ENCODE results near the gene PSMD2.

DNA sequence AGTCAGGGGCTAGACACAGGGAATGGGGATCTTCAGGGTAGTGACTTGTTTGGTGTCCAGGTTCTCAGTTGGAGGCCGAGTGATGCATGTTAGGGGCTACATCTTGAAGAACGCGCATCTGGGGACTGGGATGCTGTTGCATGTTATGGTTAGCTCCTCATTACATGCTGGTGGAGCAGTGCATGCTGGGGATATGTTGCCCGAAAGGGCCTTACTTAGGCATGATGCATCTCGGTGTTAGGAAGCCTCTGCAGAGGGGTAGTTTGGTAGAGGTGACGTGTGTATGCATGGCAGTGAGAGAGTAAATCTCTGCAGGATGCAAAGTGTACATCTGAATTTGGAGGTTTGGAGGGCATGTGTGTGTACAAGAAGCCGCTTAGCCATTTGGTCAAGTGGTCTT lies 17.8 kb downstream of the PSMD2 start:
- TF ChIP-seq TAF1 (IDR thresholded peaks at IDR 0.05; ENCODE audit: borderline replicate concordance, low read depth, low read length) (no peak), BHLHE40 (IDR thresholded peaks at IDR 0.05; ENCODE audit: borderline replicate concordance in 1 of 2, low read depth in 2 of 2, low read length in 1 of 2) (no peak), SIN3A (IDR thresholded peaks at IDR 0.05; ENCODE audit: low read depth, low read length) (no peak), EGR1 (IDR thresholded peaks at IDR 0.05; ENCODE audit: borderline replicate concordance in 1 of 2, low read depth in 2 of 2, low read length in 2 of 2) (no peak), EZH2 (IDR thresholded peaks at IDR 0.05; ENCODE audit: borderline replicate concordance, control insufficient read depth, low read depth, low read length) (no peak), KDM1A (IDR thresholded peaks at IDR 0.05; ENCODE audit: borderline replicate concordance) (no peak), POLR2AphosphoS5 (IDR thresholded peaks at IDR 0.05; ENCODE audit: low read length) (no peak), HDAC6 (IDR thresholded peaks at IDR 0.05; ENCODE audit: unreplicated experiment) (no peak), EP300 (IDR thresholded peaks at IDR 0.05; ENCODE audit: borderline replicate concordance in 1 of 2, control insufficient read depth in 1 of 2, low read depth in 2 of 2, low read length in 2 of 2) (no peak), NFXL1 (IDR thresholded peaks at IDR 0.05; ENCODE audit: borderline replicate concordance) (no peak)
- TF ChIP-seq, protein P1, sequence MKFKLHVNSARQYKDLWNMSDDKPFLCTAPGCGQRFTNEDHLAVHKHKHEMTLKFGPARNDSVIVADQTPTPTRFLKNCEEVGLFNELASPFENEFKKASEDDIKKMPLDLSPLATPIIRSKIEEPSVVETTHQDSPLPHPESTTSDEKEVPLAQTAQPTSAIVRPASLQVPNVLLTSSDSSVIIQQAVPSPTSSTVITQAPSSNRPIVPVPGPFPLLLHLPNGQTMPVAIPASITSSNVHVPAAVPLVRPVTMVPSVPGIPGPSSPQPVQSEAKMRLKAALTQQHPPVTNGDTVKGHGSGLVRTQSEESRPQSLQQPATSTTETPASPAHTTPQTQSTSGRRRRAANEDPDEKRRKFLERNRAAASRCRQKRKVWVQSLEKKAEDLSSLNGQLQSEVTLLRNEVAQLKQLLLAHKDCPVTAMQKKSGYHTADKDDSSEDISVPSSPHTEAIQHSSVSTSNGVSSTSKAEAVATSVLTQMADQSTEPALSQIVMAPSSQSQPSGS (IDR thresholded peaks at IDR 0.05; ENCODE audit: low read length) = no peak
- TF ChIP-seq, protein P2, sequence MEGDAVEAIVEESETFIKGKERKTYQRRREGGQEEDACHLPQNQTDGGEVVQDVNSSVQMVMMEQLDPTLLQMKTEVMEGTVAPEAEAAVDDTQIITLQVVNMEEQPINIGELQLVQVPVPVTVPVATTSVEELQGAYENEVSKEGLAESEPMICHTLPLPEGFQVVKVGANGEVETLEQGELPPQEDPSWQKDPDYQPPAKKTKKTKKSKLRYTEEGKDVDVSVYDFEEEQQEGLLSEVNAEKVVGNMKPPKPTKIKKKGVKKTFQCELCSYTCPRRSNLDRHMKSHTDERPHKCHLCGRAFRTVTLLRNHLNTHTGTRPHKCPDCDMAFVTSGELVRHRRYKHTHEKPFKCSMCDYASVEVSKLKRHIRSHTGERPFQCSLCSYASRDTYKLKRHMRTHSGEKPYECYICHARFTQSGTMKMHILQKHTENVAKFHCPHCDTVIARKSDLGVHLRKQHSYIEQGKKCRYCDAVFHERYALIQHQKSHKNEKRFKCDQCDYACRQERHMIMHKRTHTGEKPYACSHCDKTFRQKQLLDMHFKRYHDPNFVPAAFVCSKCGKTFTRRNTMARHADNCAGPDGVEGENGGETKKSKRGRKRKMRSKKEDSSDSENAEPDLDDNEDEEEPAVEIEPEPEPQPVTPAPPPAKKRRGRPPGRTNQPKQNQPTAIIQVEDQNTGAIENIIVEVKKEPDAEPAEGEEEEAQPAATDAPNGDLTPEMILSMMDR (IDR thresholded peaks at IDR 0.05 in 2 of 3, conservative IDR thresholded peaks at IDR 0.05 in 1 of 3; ENCODE audit: control insufficient read depth in 2 of 3, extremely low read depth in 1 of 3, insufficient read depth in 1 of 3, low read depth in 3 of 3, low read length in 3 of 3) = no peak
- TF ChIP-seq, protein P3, sequence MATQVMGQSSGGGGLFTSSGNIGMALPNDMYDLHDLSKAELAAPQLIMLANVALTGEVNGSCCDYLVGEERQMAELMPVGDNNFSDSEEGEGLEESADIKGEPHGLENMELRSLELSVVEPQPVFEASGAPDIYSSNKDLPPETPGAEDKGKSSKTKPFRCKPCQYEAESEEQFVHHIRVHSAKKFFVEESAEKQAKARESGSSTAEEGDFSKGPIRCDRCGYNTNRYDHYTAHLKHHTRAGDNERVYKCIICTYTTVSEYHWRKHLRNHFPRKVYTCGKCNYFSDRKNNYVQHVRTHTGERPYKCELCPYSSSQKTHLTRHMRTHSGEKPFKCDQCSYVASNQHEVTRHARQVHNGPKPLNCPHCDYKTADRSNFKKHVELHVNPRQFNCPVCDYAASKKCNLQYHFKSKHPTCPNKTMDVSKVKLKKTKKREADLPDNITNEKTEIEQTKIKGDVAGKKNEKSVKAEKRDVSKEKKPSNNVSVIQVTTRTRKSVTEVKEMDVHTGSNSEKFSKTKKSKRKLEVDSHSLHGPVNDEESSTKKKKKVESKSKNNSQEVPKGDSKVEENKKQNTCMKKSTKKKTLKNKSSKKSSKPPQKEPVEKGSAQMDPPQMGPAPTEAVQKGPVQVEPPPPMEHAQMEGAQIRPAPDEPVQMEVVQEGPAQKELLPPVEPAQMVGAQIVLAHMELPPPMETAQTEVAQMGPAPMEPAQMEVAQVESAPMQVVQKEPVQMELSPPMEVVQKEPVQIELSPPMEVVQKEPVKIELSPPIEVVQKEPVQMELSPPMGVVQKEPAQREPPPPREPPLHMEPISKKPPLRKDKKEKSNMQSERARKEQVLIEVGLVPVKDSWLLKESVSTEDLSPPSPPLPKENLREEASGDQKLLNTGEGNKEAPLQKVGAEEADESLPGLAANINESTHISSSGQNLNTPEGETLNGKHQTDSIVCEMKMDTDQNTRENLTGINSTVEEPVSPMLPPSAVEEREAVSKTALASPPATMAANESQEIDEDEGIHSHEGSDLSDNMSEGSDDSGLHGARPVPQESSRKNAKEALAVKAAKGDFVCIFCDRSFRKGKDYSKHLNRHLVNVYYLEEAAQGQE (IDR thresholded peaks at IDR 0.05; ENCODE audit: low read depth, low read length) = no peak

Measured in GM12878 (cell line).